ENCODE data around the gene GSPT1.

GRCh38 chr16:11915114-11915643, 577 bp downstream of the GSPT1 start:
- TF ChIP-seq CTCF (IDR thresholded peaks at IDR 0.05) (no peak), FOSL2 (IDR thresholded peaks at IDR 0.05) (no peak), FOSL2 (CRISPR knock-in tag; IDR thresholded peaks at IDR 0.05) (no peak), EHMT2 (IDR thresholded peaks at IDR 0.05; ENCODE audit: low read depth) (no peak), CEBPB (IDR thresholded peaks at IDR 0.05) (no peak), MAX (IDR thresholded peaks at IDR 0.05) (no peak), HMGXB4 (CRISPR knock-in tag; IDR thresholded peaks at IDR 0.05; ENCODE audit: borderline replicate concordance) (no peak)
